HG03354 (cell line): ENCODE results near the gene LIPK.
"Not testable (repeated sequence)": the region's sequence is repeated elsewhere in the genome, so short reads cannot be mapped to it uniquely, and the experiment has no call there.

Source experiments
- ATAC-seq: cut with Tn5 transposase; IDR thresholded peaks from one replicate; pipeline ENCODE4 v1.9.1; 2021; ENCODE audit warnings: mild to moderate bottlenecking; ENCODE audit not compliant: unreplicated experiment, poor library complexity, severe bottlenecking

LIPK gene

GRCh38 chr10:88709361-88709760 lies 3.3 kb downstream of the LIPK start:
- ATAC-seq = not testable (repeated sequence)

GRCh38 chr10:88715517-88715916 lies 9.5 kb downstream of the LIPK start:
- no peak for ATAC-seq

- no peak for ATAC-seq
Measured at GRCh38 chr10:88721392-88721791, 15.3 kb downstream of the LIPK start.

- peak; percentile 69 for ATAC-seq
Measured at GRCh38 chr10:88725798-88726197, 19.7 kb downstream of the LIPK start.

GRCh38 chr10:88728107-88728763 lies 22.2 kb downstream of the LIPK start:
- no peak for ATAC-seq

GRCh38 chr10:88730864-88731263 lies 24.8 kb downstream of the LIPK start:
- ATAC-seq = no peak

- no peak for ATAC-seq
Measured at GRCh38 chr10:88731296-88731695, 25.2 kb downstream of the LIPK start.

GRCh38 chr10:88733215-88733614 lies 27.2 kb downstream of the LIPK start:
- ATAC-seq = no peak

GRCh38 chr10:88735661-88736060 lies 29.6 kb downstream of the LIPK start:
- no peak for ATAC-seq

GRCh38 chr10:88741921-88742320 lies 35.9 kb downstream of the LIPK start:
- not testable (repeated sequence) for ATAC-seq

GRCh38 chr10:88742448-88742847 lies 36.4 kb downstream of the LIPK start:
- ATAC-seq = no peak

- ATAC-seq = no peak
Measured at GRCh38 chr10:88744002-88744401, 38.0 kb downstream of the LIPK start.

- ATAC-seq = no peak
Measured at GRCh38 chr10:88745633-88746032, 39.6 kb downstream of the LIPK start.

GRCh38 chr10:88754287-88754686 lies 48.2 kb downstream of the LIPK start:
- ATAC-seq = no peak

GRCh38 chr10:88755753-88756152 lies 49.7 kb downstream of the LIPK start:
- peak; percentile 47 for ATAC-seq

GRCh38 chr10:88756660-88757059 lies 50.6 kb downstream of the LIPK start:
- no peak for ATAC-seq

- no peak for ATAC-seq
Measured at GRCh38 chr10:88759366-88760101, 53.5 kb downstream of the LIPK start, which contains the start of gene LIPN. Gene LIPN, plus strand, starts transcription at chr10:88760020. Its CDS starts 1,386 bp downstream, at chr10:88761406.

GRCh38 chr10:88762906-88763305 lies 56.9 kb downstream of the LIPK start:
- no peak for ATAC-seq

- no peak for ATAC-seq
Measured at GRCh38 chr10:88763441-88763840, 57.4 kb downstream of the LIPK start.

GRCh38 chr10:88764110-88764509 lies 58.1 kb downstream of the LIPK start:
- no peak for ATAC-seq

- ATAC-seq = no peak
Measured at GRCh38 chr10:88765816-88766215, 59.8 kb downstream of the LIPK start.
